GM18517 (cell line): Measurements from ENCODE around the gene TSC22D4.
"Not testable (repeated sequence)": the region's sequence is repeated elsewhere in the genome, so short reads cannot be mapped to it uniquely, and the experiment has no call there.

Experiments used
- ATAC-seq: cut with Tn5 transposase; IDR thresholded peaks from one replicate; pipeline ENCODE4 v1.9.1; 2021; ENCODE audit warnings: mild to moderate bottlenecking, moderate library complexity; ENCODE audit not compliant: unreplicated experiment

TSC22D4 gene

GRCh38 chr7:100476101-100476780, 2.8 kb downstream of the TSC22D4 start:
- ATAC-seq, result no peak

GRCh38 chr7:100475549-100475948, 3.5 kb downstream of the TSC22D4 start:
- no peak for ATAC-seq

- ATAC-seq, result no peak
Measured at GRCh38 chr7:100472854-100473499, 6.0 kb downstream of the TSC22D4 start.

- ATAC-seq, result no peak
Measured at GRCh38 chr7:100472121-100472851, 6.7 kb downstream of the TSC22D4 start.

- ATAC-seq, result no peak
Measured at GRCh38 chr7:100471021-100471420, 8.0 kb downstream of the TSC22D4 start.

GRCh38 chr7:100469227-100470044, 9.6 kb downstream of the TSC22D4 start:
- ATAC-seq, result no peak

- ATAC-seq, result no peak
Measured at GRCh38 chr7:100467638-100468373, 11.2 kb downstream of the TSC22D4 start.

GRCh38 chr7:100466653-100467605, 12.1 kb downstream of the TSC22D4 start:
- ATAC-seq, result no peak

GRCh38 chr7:100465702-100466311, 13.2 kb downstream of the TSC22D4 start:
- no peak for ATAC-seq

GRCh38 chr7:100465299-100465698, 13.7 kb downstream of the TSC22D4 start:
- no peak for ATAC-seq

GRCh38 chr7:100464791-100465190, 14.2 kb downstream of the TSC22D4 start:
- no peak for ATAC-seq

- no peak for ATAC-seq
Measured at GRCh38 chr7:100464210-100464660, 14.8 kb downstream of the TSC22D4 start, which contains the start of gene SPACDR. TSS of gene SPACDR (minus strand) at chr7:100464260. CDS start at chr7:100464025, 235 bp downstream.

- no peak for ATAC-seq
Measured at GRCh38 chr7:100457033-100457432, 22.0 kb downstream of the TSC22D4 start.

GRCh38 chr7:100456562-100456961, 22.5 kb downstream of the TSC22D4 start:
- no peak for ATAC-seq

GRCh38 chr7:100455206-100455605, 23.8 kb downstream of the TSC22D4 start:
- no peak for ATAC-seq

- not testable (repeated sequence) for ATAC-seq
Measured at GRCh38 chr7:100453854-100454253, 25.2 kb downstream of the TSC22D4 start.

GRCh38 chr7:100452513-100452912, 26.5 kb downstream of the TSC22D4 start:
- ATAC-seq, result no peak

- ATAC-seq, result no peak
Measured at GRCh38 chr7:100449190-100449795, 29.7 kb downstream of the TSC22D4 start.
